Esophagus (tissue), 2 donors: Measurements from ENCODE around the gene ATP8B1. TPM values are rescaled to one million over a fixed set of nuclear protein-coding genes. Genes with fewer than 3 reads are reported as not detected.
"Not testable (repeated sequence)": the region's sequence is repeated elsewhere in the genome, so short reads cannot be mapped to it uniquely, and the experiment has no call there.

Source experiments
- H3K27ac ChIP-seq, 2 donors: one replicate each; pipeline ENCODE4 v1.5.1; 2013; ENCODE audit warnings: low read depth in 2 of 2, mild to moderate bottlenecking in 2 of 2, inconsistent platforms in 1 of 2, low read length in 1 of 2, moderate library complexity in 1 of 2
- H3K27me3 ChIP-seq, 2 donors: one replicate each; pipeline ENCODE4 v1.6.1; 2013; ENCODE audit warnings: low read length in 2 of 2, control low read depth in 1 of 2, mild to moderate bottlenecking in 1 of 2; ENCODE audit not compliant: insufficient read depth in 2 of 2, control insufficient read depth in 1 of 2
- H3K36me3 ChIP-seq, 2 donors: one replicate each; pipeline ENCODE4 v1.6.1; 2013; ENCODE audit warnings: low read length in 1 of 2; ENCODE audit not compliant: control insufficient read depth in 2 of 2, insufficient read depth in 2 of 2
- H3K4me1 ChIP-seq, 2 donors: one replicate each; pipeline ENCODE4 v1.6.1; 2013; ENCODE audit warnings: low read length in 1 of 2; ENCODE audit not compliant: control insufficient read depth in 2 of 2, insufficient read depth in 2 of 2
- H3K4me3 ChIP-seq, 2 donors: one replicate each; pipeline ENCODE4 v1.5.1; 2013; ENCODE audit warnings: low read length in 2 of 2, mild to moderate bottlenecking in 2 of 2, low read depth in 1 of 2, moderate library complexity in 1 of 2
- H3K9me3 ChIP-seq, 2 donors: one replicate each; pipeline ENCODE4 v1.6.1; 2013; ENCODE audit warnings: mild to moderate bottlenecking in 2 of 2, low read depth in 1 of 2, low read length in 1 of 2, moderate library complexity in 1 of 2; ENCODE audit not compliant: control insufficient read depth in 2 of 2, insufficient read depth in 1 of 2
- WGBS, 2 donors: extraction: QIAGEN DNeasy Blood & Tissue Kit; methylation state at CpG; one replicate each; pipeline ENCODE4 v1.1.7; 2013; 5-methylcytosine and 5-hydroxymethylcytosine counted together
- polyA plus RNA-seq, 2 donors: library from polyadenylated mRNA; stranded (reverse); fragments of 200-250 nt; gene quantifications; one replicate each; pipeline ENCODE4 v1.2.3, GENCODE V29; 2013
- donor health status: healthy with polysubstance abuse.
- donor health status: Bipolar disorder and iron deficiency.

The ATP8B1 gene
- polyA plus RNA-seq, 2 donors = 8.0 to 12.9 TPM

DNA sequence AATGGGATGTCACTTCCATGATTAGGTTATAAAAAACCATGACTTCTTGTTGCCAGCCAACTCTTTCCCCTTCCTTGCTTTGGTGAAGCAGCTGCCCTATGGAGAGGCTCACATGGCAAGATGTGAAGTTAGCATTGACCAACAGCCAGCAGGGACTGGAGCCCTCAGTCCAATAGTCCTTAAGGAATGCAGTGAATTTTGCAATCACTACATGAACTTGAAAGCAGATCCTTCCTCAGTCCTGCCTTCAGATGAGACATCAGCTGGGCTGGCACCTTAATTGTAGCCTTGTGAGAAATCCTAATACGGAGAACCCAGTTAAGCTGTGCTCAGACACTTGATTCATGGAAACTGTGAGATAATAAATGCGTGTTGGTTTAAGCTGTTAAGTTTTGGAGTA lies 61.8 kb downstream of the ATP8B1 start:
- Histone ChIP-seq H3K9me3 (peaks cover 0 to 4% of the 10 kb centered on the region in 2 donors), H3K27ac (no peak overlapping the region), H3K4me1 (peaks cover 2 to 8% of the 10 kb centered on the region in 2 donors), H3K36me3 (no peaks in the 10 kb centered on the region), H3K4me3 (no peak overlapping the region), H3K27me3 (no peaks in the 10 kb centered on the region)
- 87 to 93% methylated on average over 2 of the region's 2 CpGs for WGBS, 2 donors

DNA sequence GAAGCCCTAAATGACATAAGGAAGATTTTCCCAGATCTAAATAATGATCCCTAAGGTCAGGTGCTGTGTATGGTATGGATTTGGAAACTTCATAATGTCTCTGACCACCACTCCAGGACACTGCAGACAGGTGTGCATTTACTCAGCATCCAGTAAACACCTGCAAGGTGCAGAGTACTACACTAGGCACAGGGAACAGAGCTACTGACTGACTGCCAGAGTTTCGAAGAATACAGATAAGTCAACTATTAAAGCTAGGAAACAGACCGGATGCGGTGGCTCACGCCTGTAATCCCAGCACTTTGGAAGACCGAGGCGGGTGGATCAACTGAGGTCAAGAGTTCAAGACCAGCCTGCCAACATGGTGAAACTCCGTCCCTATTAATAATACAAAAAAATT lies 65.0 kb downstream of the ATP8B1 start:
- 38 to 40% methylated on average over 7 of the region's 7 CpGs for WGBS, 2 donors
- Histone ChIP-seq H3K4me3 (no peak overlapping the region), H3K4me1 (peaks cover 2 to 3% of the 10 kb centered on the region in 2 donors), H3K27ac (peak overlapping the region; percentile 72), H3K36me3 (no peaks in the 10 kb centered on the region), H3K9me3 (peaks cover 0 to 4% of the 10 kb centered on the region in 2 donors), H3K27me3 (no peaks in the 10 kb centered on the region)

GRCh38 chr18:57737400-57738060 lies 65.6 kb downstream of the ATP8B1 start:
- Histone ChIP-seq H3K36me3 (no peaks in the 10 kb centered on the region), H3K9me3 (peaks cover 0 to 4% of the 10 kb centered on the region in 2 donors), H3K4me1 (peaks cover 2 to 3% of the 10 kb centered on the region in 2 donors), H3K4me3 (no peak overlapping the region), H3K27ac (peak overlapping the region; percentile 72 to 73), H3K27me3 (no peaks in the 10 kb centered on the region)
- WGBS, 2 donors = 30 to 39% methylated on average over 8 of the region's 8 CpGs

- H3K27me3 ChIP-seq, H3K9me3 ChIP-seq, H3K4me1 ChIP-seq, H3K36me3 ChIP-seq, H3K27ac ChIP-seq, H3K4me3 ChIP-seq: not testable (repeated sequence)
- 98% methylated on average over 18 of the region's 18 CpGs for WGBS, 2 donors
These were observed 68.1 kb downstream of the ATP8B1 start for GRCh38 chr18:57735042-57735441.

DNA sequence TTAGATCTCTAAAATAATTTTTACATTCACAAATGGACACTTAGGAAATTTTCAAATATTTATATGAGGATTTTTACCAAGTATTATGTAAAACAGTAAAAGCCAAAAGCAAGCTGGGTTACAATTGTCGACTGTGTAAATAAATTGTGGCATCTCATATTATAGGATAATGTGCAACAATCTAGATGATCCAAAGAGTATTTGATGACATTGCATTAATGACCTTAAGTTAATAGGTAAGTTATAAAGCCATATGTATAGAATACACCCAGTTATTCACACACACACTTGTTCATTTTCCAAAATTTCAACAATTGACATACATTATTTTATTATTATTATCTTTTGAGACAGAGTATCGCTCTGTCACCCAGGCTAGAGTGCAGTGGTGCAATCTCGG lies 69.3 kb downstream of the ATP8B1 start:
- Histone ChIP-seq H3K4me3 (no peak overlapping the region), H3K9me3 (no peaks in the 10 kb centered on the region), H3K36me3 (no peaks in the 10 kb centered on the region), H3K27ac (no peak overlapping the region), H3K27me3 (no peaks in the 10 kb centered on the region), H3K4me1 (peaks cover 0 to 3% of the 10 kb centered on the region in 2 donors)
- 95 to 98% methylated on average over 3 of the region's 3 CpGs for WGBS, 2 donors

DNA sequence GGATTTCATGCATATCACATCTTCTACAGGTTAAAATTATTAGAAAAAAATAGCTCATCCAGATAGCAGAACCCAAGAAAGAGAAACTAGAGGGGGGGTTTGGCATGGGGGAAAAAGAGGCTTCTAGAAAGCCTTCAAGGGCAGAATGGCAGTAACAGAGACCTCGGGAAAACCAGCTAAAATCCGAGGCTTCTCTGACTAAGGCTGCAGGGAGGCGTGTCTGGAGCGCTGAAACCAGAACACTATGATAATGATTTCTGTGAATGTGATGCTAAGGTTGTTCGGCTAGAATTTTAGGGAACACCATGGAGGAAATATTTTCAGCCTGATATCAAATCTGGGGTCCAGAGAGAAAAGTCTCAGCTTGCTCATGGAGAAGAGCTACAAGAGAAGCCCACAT lies 73.0 kb downstream of the ATP8B1 start:
- Histone ChIP-seq H3K27ac (peak overlapping the region; percentile 47 to 81), H3K4me3 (no peak overlapping the region), H3K36me3 (no peaks in the 10 kb centered on the region), H3K4me1 (peaks cover 0 to 4% of the 10 kb centered on the region in 2 donors), H3K27me3 (no peaks in the 10 kb centered on the region), H3K9me3 (no peaks in the 10 kb centered on the region)
- WGBS, 2 donors = 67 to 74% methylated on average over 5 of the region's 5 CpGs

DNA sequence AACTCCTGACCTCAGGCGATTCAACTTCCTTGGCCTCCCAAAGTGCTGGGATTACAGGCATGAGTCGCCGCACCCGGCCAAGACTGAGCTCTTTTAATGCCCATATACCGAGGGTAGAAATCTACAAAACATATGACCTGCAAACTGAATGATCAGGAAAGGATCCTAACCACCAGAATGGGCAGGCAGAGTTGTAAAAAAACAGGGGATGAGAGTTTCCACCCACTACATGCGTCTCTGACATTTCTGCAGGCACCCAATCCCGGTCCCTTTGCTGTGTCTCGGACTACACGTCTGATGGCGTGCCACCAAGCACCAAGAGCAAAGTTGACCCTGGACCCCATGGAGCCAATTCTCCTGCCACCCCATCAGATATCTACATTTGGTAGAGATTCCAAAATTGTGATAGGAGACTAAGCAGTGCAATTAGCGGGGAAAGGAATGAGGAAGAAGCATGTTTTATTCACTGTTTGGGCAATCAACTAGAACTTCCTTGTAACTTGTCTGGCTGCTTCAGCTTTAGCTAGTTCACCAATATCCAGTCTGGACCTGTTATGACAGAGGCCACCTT lies 74.1 kb downstream of the ATP8B1 start:
- H3K9me3 ChIP-seq = no peaks in the 10 kb centered on the region
- H3K4me1 ChIP-seq = peaks cover 0 to 4% of the 10 kb centered on the region in 2 donors
- 37 to 46% methylated on average over 11 of the region's 11 CpGs for WGBS, 2 donors
- H3K27me3 ChIP-seq = no peaks in the 10 kb centered on the region
- H3K27ac ChIP-seq = peak overlapping the region; percentile 53 to 89
- H3K4me3 ChIP-seq = no peak overlapping the region
- H3K36me3 ChIP-seq = no peaks in the 10 kb centered on the region

- 45 to 59% methylated on average over 6 of the region's 6 CpGs for WGBS, 2 donors
These were observed 74.9 kb downstream of the ATP8B1 start for GRCh38 chr18:57727952-57728807.

DNA sequence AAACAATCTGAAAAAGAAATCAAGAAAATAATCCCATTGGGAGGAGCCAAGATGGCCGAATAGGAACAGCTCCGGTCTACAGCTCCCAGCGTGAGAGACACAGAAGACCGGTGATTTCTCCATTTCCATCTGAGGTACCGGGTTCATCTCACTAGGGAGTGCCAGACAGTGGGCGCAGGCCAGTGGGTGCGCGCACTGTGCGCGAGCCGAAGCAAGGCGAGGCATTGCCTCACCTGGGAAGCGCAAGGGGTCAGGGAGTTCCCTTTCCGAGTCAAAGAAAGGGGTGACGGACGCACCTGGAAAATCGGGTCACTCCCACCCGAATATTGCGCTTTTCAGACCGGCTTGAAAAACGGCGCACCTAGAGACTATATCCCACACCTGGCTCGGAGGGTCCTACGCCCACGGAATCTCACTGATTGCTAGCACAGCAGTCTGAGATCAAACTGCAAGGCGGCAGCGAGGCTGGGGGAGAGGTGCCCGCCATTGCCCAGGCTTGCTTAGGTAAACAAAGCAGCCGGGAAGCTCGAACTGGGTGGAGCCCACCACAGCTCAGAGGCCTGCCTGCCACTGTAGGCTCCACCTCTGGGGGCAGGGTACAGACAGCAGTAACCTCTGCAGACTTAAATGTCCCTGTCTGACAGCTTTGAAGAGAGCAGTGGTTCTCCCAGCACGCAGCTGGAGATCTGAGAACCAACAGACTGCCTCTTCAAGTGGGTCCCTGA lies 83.7 kb downstream of the ATP8B1 start:
- not testable (repeated sequence) for H3K27ac ChIP-seq, H3K4me3 ChIP-seq, H3K36me3 ChIP-seq, H3K27me3 ChIP-seq, H3K9me3 ChIP-seq, H3K4me1 ChIP-seq
- WGBS, 2 donors = 85 to 87% methylated on average over 28 to 31 of the region's 31 CpGs

More at GRCh38 chr18:57727952-57728807, 74.9 kb downstream of the ATP8B1 start:
- Histone ChIP-seq H3K36me3 (no peaks in the 10 kb centered on the region), H3K4me1 (peaks cover 0 to 4% of the 10 kb centered on the region in 2 donors), H3K27ac (peak overlapping the region; percentile 72 to 94), H3K4me3 (no peak overlapping the region), H3K27me3 (no peaks in the 10 kb centered on the region), H3K9me3 (no peaks in the 10 kb centered on the region)
